Neuron (in vitro differentiated cells): ENCODE measurements around the gene PERCC1.

Experiments
- H2AFZ ChIP-seq: one replicate; pipeline ENCODE4 v1.6.1; 2013; ENCODE audit warnings: low read depth, mild to moderate bottlenecking, inconsistent platforms, low read length, moderate library complexity
- H3K27me3 ChIP-seq: one replicate; pipeline ENCODE4 v1.6.1; 2013; ENCODE audit warnings: low read length; ENCODE audit not compliant: insufficient read depth
- H3K36me3 ChIP-seq: one replicate; pipeline ENCODE4 v1.6.1; 2013; ENCODE audit warnings: low read length; ENCODE audit not compliant: insufficient read depth
- H3K4me1 ChIP-seq: one replicate; pipeline ENCODE4 v1.6.1; 2013; ENCODE audit warnings: low read length; ENCODE audit not compliant: insufficient read depth
- H3K4me3 ChIP-seq: 2 replicates; pipeline ENCODE4 v1.5.1; 2013; ENCODE audit warnings: mild to moderate bottlenecking, low read length, moderate library complexity
- H3K9me3 ChIP-seq: one replicate; pipeline ENCODE4 v1.6.1; 2013; ENCODE audit warnings: low read length

Gene PERCC1

DNA sequence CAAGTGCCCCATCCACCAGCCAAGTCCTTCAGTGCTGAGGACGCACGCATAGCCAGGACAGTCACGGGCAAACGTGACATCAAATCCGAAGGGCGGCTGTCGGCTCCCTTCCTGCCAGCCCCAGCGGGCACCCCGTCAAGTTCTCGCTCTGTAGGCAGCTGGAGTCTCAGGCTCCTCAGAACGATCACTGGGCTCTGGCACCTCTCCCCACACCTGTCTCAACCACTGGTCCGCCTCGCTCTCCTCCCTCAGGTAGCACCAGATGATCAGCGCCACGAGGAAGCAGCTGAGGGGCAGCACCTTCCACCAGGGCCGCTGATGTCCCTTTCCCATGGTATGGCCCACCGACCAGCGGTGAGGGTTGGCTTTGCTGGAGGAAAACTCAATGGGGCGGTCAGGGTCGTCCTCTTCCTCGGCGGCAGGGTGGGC is 10.8 kb upstream of the PERCC1 start:
- Histone ChIP-seq H3K4me3 (peak overlapping the region; percentile 86), H3K36me3 (peaks cover 2% of the 10 kb centered on the region), H3K27me3 (no peaks in the 10 kb centered on the region), H2AFZ (no peak overlapping the region), H3K9me3 (no peaks in the 10 kb centered on the region), H3K4me1 (peaks cover 8% of the 10 kb centered on the region)

DNA sequence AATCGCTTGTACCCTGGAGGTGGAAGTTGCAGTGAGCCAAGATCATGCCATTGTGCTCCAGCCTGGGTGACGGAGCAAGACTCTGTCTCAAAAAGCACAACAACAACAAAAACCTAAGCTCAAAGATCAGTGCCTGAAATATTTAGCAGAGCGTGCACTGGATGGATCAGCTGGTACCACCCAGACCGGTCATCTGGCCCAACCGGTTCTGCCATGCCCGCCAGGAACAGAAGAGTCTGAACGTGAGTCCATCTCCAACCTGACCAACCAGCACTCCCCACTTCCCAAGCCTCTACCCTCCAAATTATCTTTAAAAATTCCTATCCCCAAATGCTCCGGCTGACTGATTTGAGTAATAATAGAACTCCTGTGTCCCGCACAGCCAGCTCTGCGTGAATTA is 8.8 kb upstream of the PERCC1 start:
- Histone ChIP-seq H3K36me3 (peaks cover 2% of the 10 kb centered on the region), H3K4me1 (peaks cover 8% of the 10 kb centered on the region), H3K9me3 (no peaks in the 10 kb centered on the region), H2AFZ (no peak overlapping the region), H3K27me3 (no peaks in the 10 kb centered on the region), H3K4me3 (no peak overlapping the region)

- Histone ChIP-seq H3K9me3 (no peaks in the 10 kb centered on the region), H3K36me3 (no peaks in the 10 kb centered on the region)
Observed at GRCh38 chr16:1424028-1424427, 6.8 kb upstream of the PERCC1 start.

GRCh38 chr16:1425616-1426370 is 5.1 kb upstream of the PERCC1 start:
- Histone ChIP-seq H3K36me3 (no peaks in the 10 kb centered on the region), H3K9me3 (no peaks in the 10 kb centered on the region), H3K4me3 (no peak overlapping the region), H3K4me1 (peaks cover 11% of the 10 kb centered on the region), H3K27me3 (no peaks in the 10 kb centered on the region), H2AFZ (no peak overlapping the region)

More at GRCh38 chr16:1424028-1424427, 6.8 kb upstream of the PERCC1 start:
- H3K27me3 ChIP-seq = no peaks in the 10 kb centered on the region
- H3K4me1 ChIP-seq = peaks cover 8% of the 10 kb centered on the region
- no peak overlapping the region for H2AFZ ChIP-seq
- no peak overlapping the region for H3K4me3 ChIP-seq

GRCh38 chr16:1426734-1427471 is 4.0 kb upstream of the PERCC1 start:
- Histone ChIP-seq H3K27me3 (no peaks in the 10 kb centered on the region), H3K9me3 (no peaks in the 10 kb centered on the region), H2AFZ (no peak overlapping the region), H3K4me3 (no peak overlapping the region), H3K4me1 (peaks cover 16% of the 10 kb centered on the region), H3K36me3 (no peaks in the 10 kb centered on the region)

DNA sequence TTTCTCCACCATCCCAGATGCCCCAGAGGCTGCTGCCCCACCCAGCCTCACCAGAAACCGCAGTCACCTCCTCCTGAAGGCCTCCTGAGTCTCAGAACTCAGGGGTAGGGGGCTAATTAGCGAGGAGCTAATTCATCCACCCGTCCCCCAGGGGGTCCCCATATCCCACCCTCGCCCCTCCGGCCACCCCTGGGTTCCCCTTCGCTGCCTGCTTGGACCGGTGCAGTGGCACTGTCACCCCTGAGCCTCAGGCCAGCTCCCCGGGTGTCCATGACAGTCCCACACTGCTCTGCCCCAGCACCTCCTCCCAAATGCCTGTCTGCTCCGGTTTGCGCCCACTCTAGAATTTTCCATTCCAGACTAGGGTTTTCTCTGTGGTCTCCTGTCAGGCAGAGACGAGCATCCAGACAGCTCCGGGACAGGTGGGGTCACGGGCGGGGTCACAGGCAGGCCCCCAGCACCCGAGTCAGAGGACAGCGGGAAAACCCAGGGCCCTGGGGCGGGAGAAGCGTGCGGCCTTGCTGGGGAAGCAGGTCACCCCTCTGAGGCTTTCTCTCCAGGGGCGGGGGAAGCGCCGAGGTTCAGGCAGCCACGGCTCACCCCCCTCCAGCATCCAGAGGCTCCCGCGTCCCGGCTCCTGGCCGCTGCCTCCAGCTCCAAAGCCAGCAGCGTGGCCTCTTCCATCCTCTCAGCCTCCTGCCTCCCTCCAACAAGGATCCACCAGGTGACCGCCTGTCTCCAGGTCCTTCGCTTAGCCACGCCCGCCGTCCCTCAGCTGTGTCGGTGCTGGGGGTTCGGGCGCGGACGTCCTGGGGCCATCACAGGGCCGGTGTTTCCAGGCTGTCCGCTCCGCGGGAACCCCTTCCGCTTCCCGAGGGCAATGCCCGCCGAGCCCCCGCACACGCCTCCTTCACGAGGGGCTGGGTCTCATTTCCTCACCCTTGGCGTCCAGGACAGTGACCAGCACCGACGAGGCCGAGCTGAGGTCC is 3.1 kb upstream of the PERCC1 start:
- peaks cover 16% of the 10 kb centered on the region for H3K4me1 ChIP-seq
- H3K36me3 ChIP-seq = no peaks in the 10 kb centered on the region
- no peak overlapping the region for H3K4me3 ChIP-seq
- no peaks in the 10 kb centered on the region for H3K9me3 ChIP-seq
- no peak overlapping the region for H2AFZ ChIP-seq
- H3K27me3 ChIP-seq = no peaks in the 10 kb centered on the region

DNA sequence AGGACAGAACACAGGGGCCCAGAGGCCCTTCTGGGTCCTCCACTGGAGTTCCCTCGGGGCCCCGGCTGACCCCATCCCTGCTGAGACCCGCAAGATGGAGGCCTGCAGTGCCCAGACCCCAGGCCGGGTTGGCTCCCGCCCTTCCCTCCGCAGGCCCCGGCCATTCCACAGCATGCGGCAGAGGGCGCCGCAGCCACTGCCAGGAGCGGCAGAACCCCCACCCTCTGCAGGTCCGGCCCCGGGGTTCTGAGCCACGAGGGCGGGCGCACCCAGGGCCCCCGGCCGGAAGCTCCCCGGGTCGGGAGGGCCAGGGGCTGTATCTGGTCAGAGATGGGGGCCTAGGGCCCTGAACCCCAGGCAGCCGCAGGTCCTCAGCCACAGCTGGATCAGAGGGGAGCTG is 2.4 kb upstream of the PERCC1 start:
- Histone ChIP-seq H3K4me1 (peaks cover 16% of the 10 kb centered on the region), H2AFZ (no peak overlapping the region)

DNA sequence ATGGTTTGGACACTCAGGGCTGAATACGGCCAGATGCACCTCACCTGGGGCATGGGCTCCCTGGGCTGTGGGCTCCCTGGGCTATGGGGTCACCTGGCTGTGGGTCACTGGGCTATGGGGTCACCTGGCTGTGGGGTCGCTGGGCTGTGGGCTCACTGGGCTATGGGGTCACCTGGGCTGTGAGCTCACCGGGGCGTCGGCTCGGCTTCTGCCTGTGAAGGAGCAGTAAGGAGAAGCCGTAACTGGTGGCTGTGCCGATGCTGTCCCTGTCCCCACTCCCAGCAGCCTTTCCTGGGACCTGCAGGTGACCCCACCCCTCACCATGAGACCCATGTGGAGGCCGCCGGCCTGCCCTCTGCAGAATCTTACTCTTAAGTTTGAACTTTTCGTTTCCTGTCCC is 1.9 kb upstream of the PERCC1 start:
- Histone ChIP-seq H3K36me3 (no peaks in the 10 kb centered on the region), H3K4me3 (no peak overlapping the region), H3K9me3 (no peaks in the 10 kb centered on the region)

More for the DNA sequence above, 2.4 kb upstream of the PERCC1 start:
- H3K4me3 ChIP-seq = no peak overlapping the region
- H3K36me3 ChIP-seq = no peaks in the 10 kb centered on the region
- no peaks in the 10 kb centered on the region for H3K9me3 ChIP-seq
- H3K27me3 ChIP-seq = no peaks in the 10 kb centered on the region

DNA sequence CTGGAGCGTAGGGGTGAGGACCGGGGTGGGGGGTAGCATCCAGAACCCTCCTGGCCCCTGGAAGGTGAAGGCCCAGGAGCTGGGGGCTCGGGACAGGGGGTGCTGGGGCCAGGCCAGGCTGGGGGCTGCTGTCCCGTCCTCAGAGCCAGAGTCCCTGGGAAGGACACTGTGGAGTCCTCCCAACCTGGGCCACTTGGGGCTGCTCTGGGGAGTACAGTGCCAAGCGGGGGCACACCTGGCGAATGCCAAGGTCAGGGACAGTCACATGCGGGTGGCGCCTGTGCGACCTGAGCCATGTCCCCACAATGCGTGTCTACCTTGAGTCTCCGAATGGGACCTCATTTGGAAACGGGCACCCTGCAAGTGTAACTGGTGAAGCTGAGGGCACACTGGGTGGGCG is 1.2 kb upstream of the PERCC1 start:
- Histone ChIP-seq H3K36me3 (no peaks in the 10 kb centered on the region), H2AFZ (no peak overlapping the region), H3K4me1 (peaks cover 16% of the 10 kb centered on the region), H3K4me3 (no peak overlapping the region), H3K27me3 (no peaks in the 10 kb centered on the region), H3K9me3 (no peaks in the 10 kb centered on the region)

More for the DNA sequence above, 1.9 kb upstream of the PERCC1 start:
- H2AFZ ChIP-seq = no peak overlapping the region
- H3K27me3 ChIP-seq = no peaks in the 10 kb centered on the region
- peaks cover 16% of the 10 kb centered on the region for H3K4me1 ChIP-seq

- no peaks in the 10 kb centered on the region for H3K27me3 ChIP-seq
- H3K4me1 ChIP-seq = peaks cover 16% of the 10 kb centered on the region
- no peak overlapping the region for H3K4me3 ChIP-seq
- no peaks in the 10 kb centered on the region for H3K36me3 ChIP-seq
- H3K9me3 ChIP-seq = no peaks in the 10 kb centered on the region
- no peak overlapping the region for H2AFZ ChIP-seq
Observed at GRCh38 chr16:1430214-1430758, 592 bp upstream of the PERCC1 start.

DNA sequence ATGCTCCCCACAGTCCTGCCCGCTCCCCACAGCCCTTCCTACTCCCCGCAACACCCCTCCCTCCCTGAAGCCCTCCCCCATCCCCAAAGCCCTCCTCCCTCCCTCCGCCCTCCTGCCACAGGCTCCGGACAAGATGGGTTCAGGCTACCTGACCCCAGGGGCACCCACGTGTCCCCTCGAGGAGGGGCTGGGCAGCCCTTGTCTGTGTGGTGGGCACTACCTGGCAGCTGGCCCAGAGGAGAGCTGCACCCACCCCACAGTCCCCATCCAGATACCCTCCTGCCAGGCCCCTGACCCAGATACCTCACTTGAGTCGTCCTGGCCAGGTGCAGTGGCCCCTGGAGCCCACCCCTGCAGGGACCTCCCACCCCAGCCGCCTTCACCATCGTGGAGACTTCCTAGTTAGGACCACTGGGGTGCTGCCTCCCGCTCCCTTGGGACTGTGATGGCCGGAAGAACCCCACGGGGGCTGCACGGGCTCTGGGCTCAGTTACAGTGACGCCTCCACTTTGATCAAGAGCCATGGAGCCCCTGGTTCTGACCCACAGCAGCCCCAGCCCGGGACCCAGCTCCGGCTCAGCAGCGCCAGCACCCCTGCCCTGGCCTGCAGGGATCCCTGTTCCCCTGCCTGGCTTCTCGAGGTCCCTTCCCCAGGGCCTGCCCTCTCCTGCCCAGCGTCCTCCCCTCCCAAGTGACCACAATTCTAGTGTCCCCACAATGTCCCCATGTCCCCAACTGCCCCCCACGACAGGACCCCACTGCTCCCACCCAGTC is 806 bp downstream of the PERCC1 start:
- Histone ChIP-seq H2AFZ (no peak overlapping the region), H3K4me1 (peaks cover 16% of the 10 kb centered on the region), H3K36me3 (no peaks in the 10 kb centered on the region), H3K27me3 (no peaks in the 10 kb centered on the region), H3K9me3 (no peaks in the 10 kb centered on the region), H3K4me3 (no peak overlapping the region)
